GF-D8 (cell line): Measurements from ENCODE around the gene APBA2.

Experiments used
- DNase-seq: peaks from one replicate; lab custom pipeline; 2025; lab: John Stamatoyannopoulos, UW

APBA2 gene

DNA sequence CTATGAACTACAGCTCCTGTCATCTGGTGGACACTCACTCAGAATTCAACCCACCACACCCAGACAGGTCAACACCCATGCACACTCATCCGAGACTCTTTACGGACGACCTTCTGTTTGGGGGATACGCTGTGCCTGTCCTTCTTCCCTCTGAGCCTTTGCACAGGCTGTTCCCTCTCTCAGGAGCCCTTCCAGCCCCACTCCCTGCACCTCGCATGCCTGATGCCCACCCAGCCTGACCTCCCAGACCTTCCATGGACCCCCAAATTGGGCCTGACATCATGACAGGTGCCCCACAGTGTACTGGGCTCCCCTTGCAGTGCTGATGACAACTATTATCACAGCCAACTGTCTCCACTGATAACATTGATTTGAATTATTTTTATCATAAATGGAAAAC lies 248.0 kb downstream of the APBA2 start:
- DNase-seq: no peak

DNA sequence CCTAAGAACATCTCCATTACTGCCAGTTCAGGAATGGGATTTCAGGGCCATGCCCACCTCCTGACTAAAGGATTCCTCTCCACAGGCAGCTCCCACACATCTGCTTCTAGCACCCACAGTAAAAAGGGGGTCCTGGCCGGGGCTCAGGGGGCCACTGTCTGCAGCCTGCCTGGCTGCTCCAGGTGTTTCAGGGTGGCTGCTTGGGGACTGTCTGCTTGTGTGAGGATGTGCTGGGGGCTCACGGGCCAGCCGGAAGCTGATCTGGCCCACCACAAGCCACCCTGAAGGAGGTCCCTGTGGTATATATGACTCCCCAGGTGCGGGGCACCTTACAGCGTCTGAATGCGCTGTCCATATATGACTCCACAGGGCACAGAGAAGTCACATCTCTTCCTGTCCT lies 248.5 kb downstream of the APBA2 start:
- DNase-seq: no peak

DNA sequence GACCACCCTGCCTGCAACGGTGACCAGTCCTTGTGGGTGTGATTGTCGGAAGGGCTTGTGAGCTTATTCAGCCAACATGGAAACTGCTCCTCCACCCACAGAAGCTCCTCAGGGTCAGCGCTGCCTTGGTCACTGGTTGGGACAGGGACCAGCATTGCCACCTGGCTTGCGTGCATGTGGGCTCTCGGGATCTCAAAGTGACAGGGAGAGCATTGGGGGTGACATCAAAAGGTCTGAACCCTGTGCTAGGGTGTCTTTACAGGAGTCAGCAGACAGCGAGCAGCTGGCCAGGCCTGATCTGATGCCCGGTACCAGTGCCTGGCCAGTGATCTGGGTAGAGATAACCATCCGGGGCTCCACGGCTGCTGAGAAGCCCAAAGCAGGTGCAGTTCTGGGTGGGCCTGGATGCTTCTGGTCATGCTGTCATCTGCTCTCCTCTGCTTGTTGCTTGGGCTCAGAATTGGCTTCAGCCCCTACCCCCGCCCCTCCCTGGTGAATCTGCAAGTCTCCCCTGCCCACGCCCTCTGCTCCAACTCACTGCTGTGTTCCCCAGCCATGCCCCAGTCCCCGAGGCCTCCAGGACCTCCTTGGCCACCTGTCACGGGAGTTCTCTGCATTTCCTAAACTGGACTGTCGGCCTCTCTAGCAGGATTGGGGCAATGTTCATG lies 249.0 kb downstream of the APBA2 start:
- no peak for DNase-seq

DNA sequence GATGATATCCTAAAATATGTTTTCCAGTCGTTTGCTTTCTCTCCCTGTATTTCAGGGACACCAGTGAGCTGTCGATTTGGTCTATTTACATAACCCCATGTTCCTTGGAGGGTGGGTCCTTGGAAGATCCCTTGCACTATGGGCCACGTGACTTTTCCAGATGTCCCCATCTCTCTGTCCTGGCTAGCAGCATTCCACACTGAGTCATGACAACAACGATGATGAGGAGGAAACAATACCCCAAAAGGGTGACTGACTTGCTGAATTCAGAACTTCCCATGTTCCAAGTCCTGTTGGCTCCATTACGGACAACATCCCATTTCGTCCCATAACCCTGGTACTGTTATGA lies 249.5 kb downstream of the APBA2 start:
- DNase-seq: no peak

DNA sequence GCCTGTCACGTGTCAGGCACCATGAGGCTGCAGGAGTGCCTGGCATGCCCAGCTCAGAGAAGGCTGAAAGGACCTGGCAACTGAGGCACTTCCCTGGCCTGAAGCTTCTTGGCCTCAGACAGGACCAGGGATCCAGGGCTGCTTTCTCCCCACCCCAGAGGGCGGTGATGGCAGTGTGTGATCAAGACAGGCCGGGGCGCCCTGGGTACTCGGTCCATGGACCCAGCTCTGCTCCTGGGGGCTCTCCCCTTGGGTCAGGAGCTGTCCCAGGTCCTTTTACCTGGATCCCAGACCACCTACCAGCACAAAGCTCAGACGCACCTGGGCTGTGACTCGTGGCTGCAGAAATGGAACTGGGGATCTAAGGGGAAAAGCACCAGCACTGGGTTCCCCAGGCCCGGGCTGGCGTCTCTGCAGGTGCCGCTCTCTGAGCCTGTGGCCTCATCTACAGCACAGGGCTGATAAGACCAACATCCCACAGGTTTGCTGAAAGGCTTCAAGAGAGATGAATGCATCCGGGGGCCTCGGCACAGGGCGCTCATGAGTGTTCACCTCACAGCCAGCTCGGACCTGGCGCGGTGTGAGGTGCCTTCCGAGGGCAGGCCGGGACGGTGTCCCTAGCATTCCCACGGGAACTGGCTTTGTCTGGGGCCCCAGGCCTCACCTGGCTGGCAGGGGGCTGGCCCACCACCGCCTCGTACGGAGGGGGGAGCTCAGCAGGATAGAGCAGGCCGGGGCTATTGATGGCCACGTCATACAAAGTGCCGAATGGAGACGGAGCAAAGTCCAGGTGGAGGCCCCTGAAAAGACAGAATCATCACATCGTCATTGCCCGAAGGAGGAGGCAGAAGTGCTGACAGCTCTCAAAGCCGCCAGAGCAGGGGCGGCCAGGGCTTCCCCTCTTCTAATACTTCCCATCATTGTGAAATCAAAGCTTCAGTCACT lies 250.2 kb downstream of the APBA2 start:
- no peak for DNase-seq

DNA sequence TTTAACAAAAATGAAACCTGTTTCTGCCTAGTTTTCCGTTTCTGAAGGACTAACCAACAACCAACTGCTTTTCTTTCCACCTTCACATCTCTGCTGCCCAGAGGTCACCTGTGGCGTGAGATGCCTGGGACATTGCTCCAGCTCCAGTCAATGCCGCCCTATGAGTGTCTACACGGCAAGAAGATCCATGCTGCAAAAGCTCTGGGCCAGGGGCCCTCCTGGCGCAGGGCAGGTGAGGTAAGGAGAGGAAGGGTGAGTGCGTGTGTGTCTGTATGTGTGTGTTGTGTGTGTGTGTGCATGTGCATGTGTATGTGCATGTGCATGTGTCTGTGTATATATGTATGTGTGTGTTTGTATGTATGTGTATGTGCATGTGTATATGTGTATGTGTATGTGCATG lies 252.5 kb downstream of the APBA2 start:
- DNase-seq: no peak

DNA sequence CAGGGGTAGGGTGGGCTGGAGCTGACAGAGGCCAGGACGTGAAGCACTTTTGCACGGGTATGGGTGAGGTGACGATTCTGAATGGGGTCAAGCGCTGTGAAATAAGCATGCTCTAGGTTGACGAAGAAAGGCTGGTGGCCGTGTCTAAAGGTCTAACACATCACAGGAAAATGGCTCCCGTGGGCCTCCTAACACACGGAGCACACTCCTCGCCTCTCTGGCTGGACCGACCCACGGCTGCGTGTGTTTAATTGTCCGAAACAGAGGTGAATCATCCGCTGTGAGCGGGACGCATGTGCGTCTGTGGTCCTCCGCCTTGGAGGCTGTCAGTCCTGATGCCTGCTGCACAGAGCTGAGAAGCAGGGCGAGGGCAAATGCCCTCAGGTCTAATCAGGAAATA lies 253.3 kb downstream of the APBA2 start:
- DNase-seq: no peak

DNA sequence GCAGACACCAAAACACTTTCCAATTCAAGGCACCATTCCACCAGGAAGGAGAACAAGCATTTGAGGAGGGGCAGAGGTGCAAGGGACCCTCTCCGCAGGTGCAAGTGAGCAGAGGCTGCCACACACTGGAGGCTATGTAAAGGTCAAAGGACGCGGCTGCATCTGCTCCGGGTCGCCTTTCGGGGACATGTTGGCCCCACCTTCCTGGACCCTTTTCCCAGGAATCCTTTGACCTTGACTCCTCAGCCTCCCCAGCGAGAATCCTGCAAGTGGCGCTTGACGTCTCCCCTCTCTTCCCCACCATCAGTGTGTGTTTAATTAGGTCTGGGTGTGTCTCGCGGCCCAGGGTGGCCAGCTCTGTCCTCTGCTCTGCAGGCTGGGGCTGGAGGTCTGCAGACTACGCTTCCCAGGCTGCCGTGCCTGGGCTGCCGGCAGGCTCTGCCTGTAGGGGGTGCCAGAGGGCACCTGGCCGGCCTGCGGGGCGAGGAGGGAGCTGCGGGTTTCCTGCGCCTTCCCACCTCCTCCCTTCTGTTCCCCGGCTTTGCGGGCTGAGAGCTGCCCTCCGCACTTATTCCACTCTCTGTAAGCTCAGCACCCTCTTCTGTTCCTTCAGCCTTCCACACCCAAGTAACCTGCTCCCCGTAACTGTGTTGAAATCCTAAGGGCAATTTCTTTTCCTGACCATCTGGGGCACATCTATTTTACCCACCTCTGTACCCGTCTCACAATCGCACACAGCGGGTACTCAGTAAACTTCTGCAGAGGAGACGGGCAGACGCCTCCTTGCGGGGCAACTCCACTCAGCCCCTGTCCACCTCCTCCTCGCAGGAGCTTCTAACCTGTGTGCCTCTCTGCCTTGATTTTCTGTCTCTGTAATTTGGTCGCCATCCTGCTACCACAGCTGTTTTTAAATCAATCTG lies 254.0 kb downstream of the APBA2 start:
- no peak for DNase-seq

DNA sequence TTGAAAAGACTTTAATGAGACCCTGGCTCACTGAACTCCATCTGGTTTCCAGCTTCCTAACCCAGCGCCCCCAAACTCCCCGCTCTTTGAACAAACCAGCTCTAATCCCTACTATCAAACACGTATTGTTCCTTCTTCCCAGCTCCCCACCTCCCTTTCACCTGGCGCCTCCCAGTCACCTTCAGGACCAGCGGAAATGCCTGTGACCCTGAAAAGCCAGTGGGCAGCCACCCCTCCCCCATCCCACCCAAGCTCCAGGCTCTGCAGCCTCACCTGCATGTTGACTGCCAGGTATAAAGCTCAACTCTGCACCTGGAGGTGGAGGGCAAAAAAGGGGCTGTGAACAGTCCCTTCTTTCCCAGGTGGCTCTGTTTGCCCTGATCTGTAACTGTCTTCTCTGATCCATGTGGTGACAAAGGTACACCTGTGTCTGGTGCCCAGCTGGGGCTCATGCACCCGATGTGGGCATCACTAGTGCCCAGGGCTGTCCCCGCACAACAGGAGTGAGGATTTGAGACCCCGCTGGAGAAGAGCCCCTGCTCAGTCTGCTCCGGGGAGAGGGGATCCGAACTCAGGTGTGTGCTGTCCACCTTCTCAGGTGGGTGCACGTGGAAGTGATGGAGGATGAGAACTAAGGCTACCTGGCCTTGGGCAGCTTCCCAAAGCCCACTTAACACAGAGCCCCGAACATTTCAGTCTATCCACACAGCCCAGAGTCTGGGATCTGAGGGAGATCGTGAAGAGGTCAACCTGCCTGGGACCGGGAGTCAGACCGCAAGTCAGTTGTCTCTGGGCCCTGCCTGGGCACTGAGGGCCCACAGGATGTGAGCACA lies 254.9 kb downstream of the APBA2 start:
- DNase-seq: no peak

DNA sequence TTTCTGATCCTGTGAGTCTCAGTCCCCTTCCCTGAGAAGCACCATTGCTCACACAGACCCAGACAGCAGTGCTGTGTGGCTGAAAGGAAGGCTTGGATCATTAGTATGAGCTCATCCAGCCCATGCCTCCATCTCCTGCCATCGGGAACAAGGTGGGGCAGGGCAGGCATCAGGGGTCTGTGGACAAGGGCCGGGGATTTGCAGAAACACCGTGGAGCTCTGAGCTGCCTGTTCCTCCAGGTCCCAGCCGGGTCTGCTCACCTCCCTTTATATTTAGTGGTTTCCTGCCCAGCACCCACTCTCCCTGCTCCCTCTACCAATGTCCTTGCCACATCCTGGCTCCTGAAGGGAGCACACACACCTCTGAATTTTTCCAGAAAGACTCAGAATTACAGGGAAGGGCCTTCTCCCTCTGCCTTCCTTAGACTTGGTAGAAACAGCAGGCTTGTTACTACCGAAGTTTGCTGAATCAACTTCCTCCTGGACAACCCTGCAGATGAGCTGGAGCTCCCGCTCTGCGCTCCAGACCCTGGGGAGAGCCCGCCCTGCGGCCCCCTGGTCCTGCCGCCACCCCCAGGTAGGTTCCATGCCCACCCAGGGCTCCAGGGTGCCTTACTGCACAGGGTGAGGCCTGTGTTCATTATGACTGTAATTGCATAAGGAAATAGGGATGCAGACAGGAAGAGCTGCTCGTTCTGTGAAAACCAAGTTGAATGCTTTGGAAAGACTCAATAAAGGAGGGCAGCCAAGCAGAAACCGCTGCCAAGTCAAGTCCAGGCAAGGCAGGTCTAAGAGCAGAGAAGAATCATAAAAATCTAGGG lies 255.7 kb downstream of the APBA2 start:
- no peak for DNase-seq

DNA sequence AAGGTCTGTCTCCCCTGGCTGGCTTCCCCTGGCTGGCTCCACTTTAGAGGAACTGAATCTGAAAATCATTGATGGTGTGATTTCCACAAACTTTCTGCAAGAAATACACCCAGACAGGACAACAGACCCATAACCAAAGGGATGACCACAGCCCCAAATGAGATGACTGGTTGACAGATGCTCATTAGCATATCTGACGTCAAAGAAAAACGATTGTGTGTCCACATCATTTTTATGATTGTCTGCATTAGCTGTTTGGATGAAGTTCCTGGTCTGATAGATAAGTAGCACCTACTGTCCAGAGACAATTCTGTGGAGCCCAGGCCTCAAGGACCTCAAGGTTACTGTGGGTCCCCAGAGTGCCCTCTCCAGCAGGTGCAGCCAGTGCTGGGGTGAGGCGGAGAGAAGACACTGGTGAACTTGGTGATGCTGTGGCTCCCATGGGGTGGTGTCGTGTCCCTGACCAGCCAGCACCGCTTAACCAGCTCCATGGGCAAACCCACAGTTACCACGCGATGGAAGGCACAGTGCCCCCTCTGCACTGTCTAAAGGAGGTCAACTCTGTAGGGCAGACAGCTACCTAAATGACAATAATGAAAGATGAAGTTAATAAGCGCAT lies 256.5 kb downstream of the APBA2 start:
- no peak for DNase-seq

DNA sequence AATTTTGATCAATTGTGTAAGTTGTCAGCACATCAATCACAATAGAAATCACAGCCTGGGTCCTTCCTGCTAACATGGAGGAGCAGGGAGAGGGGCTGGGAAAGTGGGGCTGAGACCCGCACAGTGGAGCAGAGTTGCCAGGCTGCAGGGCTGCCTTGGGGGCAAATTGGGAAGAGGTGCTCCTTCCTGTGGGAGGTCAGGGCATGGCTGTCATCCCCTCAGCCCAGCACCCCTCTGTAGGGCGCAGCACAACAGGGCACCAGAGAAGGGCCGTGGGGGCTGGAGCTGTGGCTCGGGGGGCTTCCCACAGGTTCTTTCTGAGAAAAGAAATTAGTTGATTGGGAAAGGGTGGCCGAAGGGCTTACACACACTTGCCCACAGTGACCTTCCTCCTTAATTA lies 257.5 kb downstream of the APBA2 start:
- DNase-seq: no peak

DNA sequence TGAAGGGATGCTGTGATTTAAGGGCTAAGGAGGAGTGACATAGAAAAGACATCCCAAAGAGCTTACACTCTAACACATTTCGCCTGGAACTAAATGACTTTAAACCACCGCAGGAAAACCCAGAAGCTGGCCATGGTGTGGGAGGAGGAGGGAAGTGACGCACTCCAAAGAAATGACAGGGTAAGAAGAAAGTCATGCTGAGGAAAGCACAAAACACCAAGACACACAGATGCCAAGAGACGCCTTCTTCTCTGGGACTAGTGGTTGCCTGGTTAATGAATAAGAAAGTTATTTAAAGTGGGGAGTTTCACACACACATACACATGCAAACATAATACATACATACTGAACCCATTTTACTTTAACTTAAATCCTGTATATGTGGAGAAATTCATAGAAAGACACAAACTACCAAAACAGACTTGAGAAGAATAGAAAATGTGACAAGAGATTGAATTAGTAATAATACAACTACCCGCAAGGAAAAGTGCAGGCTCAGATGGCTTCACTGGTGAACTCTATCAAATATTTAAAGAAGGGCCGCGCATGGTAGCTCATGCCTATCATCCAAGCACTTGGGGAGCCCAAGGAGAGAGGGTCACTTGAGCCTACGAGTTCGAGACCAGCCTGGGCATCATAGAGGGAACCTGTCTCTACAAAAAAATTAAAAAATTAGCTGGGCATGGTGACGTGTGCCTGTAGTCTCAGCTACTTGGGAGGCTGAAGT lies 258.3 kb downstream of the APBA2 start:
- DNase-seq: no peak

DNA sequence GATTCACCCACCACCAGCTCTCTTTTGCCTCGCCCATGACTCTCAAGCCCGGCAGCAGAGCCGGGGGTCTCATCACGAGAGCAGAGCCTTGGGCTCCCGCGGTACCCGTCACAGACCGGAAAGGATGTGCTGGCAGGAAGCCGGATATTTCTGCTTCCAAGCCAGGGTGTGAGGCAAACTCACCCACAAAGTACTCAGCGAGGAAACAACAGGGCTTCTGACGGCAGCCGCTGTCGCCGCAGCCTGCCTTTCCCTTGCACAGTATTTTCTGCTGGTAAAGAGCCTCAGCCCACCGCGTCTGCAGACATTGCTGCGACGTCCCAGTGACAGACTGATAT lies 263.9 kb downstream of the APBA2 start:
- no peak for DNase-seq

DNA sequence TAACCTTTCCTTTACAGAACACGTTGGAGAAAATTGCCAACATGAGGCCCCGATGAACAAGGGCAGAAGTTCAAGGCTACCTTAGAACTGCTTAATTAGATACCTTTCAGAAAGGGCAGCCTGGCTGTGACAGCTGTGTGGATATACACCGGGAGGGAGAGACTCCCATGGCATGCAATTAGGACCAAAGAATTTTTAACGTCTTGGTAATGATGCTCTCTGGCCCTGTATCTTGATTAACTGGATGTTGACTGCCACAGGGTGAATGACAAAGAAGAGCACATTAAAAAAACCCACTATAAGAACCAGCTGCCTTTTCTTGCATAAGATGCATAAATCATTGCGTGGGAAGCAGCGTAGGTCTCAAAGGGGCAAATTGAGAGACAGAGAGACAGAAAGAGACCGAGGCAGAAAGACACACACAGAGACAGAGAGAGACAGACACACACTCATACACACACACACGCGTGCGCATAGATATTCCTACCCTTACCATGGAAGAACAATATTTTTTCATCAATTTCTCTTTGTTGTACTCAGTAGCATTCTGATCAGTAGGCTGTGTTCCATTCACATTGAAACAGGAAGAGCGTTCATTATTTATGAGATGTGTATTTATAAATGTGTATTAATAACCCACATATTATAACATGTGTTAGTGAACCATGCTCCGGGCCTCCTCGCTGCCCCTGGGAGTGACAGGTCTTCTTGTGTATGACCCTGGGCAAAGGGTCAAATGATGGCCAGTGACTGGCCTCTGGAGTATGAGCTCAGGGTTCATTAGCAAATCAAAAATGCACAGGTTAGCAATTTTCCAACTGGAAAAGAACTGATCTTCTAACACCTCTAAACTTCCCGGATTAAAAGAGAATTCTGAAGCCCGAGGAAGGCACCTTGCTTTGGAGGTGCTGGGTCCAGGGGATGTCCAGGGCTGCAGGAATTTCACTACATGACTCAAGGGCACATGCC lies 265.0 kb downstream of the APBA2 start:
- no peak for DNase-seq

DNA sequence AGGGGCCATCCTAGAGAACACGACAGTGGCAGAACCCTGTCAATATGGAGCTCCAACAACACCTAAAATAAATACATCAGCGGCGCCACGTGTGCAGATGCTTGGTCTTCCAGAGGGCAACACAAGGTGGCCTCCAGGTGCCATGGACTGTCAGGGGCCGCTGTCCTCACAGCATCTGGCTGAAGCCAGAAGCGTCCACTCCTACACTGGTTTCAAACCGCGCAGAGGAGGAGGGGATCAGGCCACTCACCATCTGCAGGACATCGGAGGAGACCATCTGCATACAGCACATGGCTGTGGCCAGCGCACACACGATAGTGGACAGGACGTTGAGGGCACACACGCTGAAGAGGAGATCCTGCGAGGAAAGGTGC lies 265.7 kb downstream of the APBA2 start:
- DNase-seq: no peak

DNA sequence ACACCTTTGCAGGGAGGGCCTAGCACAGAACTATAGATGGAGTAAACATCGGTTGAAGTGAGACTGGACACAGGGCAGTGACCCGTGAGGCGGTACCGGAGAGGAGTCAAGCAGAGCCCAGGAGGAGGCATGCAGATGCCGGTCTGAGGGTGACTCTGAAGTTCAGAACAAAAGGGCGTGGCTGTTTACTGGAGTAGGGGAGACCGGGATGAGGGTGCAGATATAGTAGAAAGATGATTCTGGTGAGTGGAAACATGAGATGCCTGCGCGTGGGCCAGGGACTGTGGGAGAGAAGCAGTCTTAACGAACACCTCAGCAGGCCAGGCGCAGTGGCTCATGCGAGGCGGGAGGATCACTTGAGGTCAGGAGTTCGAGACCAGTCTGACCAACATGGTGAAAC lies 270.7 kb downstream of the APBA2 start:
- DNase-seq: no peak

DNA sequence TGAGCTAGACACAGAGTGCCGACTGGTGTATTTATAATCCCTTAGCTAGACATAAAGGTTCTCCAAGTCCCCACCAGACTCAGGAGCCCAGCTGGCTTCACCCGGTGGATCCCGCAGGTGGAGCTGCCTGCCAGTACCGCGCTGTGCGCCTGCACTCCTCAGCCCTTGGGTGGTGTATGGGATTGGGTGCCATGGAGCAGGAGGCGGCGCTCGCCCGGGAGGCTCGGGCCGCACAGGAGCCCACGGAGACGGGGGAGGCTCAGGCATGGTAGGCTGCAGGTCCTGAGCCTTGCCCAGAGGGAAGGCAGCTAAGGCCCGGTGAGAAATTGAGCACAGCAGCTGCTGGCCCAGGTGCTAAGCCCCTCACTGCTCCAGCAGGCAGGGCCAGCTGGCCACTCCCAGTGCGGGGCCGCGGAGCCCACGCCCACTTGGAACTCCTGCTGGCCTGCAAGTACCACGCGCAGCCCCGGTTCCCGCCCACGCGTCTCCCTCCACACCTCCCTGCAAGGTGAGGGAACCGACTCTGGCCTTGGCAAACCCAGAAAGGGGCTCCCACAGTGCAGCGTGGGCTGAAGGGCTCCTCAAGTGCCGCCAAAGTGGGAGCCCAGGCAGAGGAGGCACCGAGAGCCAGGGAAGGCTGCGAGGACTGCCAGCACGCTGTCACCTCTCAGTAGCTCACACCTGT lies 274.1 kb downstream of the APBA2 start:
- DNase-seq: no peak
